DMS 273 (cell line): ENCODE measurements around the gene MPZ.

Experiments used
- DNase-seq: peaks from one replicate; lab custom pipeline; 2025; ENCODE audit not compliant: unreplicated experiment; lab: John Stamatoyannopoulos, UW

Gene MPZ

DNA sequence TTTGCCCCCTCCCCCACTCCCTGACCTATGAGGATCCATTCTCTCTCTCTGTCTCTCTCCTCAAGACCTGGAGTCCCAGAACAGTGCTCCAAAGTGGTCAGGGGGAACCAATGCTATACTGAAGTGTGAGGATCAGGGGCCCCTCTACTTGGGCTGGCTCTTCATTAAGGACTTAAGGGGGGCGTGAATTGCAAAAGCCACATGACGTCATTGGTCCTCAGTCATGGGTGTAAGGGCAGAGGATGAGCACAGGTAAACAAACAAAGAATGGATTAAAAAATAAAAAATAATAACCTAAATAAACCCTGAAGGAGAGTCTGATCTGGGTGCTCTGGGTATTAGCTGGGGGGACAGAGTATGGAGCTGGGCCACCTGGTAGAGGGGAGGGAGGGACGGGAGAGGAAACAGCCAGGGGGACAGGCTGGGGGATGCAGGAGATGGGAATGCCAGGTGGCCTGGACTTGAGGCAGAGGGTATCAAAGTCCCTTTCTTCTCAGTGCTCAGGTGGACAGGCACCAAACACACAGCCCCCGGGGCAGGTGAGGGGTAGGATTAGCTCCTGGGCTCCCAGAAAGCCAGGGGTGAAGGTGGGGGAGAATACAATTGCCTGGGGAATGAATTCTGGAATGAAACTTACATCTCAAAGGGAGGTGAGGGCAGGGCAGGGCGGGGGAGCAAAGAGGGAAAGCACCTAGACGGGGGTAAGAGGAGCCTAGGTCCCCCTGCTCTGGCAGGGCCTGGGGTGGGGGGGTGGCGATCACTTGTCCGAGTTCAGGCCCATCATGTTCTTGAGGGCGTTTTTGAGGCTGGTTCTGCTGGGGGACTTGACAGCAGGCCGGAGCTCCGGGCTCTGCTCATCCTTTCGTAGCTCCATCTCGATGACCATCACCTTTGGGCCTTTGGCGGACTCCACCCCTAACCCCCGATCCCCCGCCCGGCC is 4.6 kb downstream of the MPZ start:
- no peak for DNase-seq

DNA sequence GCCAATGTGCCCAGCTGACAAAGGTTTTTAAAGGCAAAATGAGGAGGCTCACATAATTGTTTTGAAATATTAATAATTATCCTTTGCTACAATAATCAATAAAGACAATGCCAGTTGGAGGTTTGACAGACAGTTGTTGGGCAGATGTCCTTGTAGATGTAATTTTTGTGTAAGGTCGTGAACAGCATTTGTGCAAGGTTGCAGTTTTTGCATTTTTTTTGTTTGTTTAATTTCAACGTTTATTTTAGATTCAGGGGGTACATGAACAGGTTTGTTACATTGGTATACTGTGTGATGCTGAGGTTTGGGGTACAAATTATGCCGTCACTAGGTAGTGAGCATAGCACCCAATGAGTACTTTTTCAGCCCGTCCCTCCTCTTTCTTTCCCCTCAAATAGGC is 9.3 kb downstream of the MPZ start:
- DNase-seq, result no peak

DNA sequence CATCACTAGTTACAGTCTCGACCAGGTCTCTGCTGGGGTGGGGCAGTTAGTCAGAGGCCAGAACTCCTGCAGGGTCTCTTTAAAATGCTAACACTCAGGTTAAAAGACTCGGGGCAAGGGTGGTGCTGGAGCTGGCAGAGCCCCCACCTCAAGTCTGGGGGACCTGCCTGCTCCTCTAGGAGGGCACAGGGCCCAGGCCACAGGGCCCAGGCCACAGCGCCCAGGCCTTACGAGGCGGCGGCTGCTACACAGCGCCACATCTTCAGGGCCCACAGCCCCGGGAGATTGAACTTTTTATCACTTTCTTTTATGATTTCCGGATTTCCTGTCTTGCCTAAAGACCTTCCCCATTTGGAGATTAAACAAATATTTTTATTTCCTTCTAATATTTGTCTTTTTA is 10.4 kb downstream of the MPZ start:
- DNase-seq, result no peak

DNA sequence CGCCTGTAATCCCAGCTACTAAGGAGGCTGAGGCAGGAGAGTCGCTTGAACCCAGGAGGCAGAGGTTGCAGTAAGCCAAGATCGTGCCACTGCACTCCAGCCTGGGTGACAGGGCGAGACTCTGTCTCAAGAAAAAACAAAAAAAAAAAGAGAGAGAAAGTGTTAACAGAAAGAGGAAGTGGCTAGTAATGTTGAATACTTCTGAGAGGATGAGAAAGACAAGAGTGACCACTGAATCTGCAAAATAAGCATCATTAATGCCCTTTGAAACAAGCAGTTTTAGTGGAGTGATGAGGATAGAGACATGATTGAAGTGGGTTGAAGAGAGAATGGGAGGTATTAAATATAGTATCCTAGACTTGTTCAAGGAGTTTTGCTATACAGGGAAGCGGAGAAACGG is 11.7 kb downstream of the MPZ start:
- no peak for DNase-seq

DNA sequence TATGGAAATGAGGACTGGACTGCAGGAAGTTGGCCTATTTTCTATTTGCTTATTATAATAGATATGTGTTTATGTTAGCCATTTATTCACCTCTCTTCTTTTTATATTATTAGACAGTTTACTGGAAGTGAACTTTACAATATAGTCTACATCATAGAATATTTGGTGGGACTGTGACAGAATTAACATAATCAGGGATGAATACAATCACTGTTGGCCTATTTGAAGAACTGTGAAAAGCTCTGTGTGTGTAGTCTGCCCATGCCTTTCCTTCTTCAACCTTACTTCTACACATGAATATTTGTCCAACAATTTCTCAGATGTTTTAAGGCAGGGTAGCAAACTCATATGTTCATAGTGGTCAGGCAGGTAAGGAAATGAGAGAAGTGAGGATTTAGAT is 12.4 kb downstream of the MPZ start:
- DNase-seq, result no peak

DNA sequence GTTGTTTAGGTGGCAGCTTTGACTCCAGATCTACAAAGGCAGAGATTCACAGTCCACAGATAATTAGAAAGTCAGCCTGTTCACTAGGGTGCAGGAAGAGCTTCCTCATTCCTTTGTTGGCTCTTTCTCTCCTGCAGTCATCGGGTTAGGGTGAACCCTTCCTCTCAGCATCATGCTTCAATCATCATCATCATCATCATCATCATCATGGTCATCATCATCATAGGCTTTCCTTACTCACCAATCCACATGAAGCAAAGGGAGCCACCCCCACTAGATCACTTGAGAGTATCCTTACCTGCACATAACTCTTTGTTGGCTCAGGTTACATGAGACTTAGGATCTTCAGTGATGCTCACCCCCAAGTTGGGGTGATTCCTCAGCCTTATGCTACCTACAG is 19.0 kb downstream of the MPZ start:
- no peak for DNase-seq

DNA sequence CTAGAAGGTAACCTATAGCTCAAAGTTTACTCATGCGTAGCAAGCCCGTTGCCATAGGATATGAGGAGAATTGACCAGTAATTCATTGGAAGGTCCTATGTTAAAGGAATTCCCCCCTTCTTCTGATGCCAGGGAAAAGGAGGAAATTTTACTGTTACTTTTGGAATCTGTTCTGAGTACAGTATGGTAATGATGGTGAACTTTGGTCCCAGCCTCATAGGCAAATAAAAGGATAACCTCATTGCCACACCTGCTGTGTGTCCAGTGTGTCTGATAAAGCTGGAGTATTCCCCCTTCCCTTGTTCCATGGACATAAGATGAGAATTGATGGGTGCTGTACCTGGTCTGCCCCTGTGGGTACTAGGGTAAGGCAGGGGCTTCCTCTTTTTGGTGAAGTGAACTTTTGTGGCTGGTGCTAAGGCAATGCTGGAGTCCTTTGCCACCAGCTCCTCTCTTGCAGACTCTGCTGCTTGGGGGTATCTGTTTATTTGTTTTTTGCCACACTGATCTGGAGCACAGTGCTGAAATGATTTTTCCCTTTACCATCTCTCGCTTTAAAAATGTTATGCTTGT is 22.2 kb downstream of the MPZ start:
- DNase-seq, result no peak

DNA sequence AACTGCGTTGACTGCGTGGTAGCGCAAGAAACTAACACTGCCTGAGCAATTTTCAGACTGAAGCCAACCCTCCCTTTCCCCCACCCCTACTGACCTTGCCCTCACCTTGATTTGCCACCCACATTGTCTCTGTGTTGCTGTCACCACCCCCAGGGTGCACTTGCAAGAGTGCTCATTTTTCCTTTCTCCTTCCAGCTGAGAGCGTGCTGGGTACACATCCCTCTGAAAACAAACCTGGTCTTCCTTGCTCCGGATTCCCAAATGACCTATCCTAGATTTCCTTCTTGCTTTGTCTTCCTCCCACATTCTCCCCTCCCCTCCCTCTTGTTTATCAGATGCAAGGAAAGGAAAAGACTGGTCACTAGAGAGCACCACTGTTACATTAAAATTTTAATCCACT is 24.2 kb downstream of the MPZ start:
- no peak for DNase-seq

DNA sequence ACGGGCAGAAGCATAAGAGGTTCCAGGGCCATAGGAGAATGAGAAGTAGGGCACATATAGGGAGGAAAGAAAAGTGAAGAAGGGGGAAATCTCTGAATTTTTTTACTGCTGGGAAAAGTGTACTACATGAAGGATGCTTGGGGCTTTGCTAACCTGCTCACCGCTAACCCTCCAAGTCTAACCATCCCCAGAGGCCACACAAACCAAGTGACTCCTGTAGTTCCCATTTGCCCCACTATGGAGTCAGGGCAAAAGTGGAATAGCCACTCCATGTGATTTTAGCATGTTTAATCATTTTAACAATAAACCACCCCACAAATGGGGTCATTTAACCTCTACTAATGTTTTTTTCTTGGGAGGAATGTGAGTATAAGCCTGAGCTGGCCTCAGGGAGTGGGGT is 24.7 kb downstream of the MPZ start:
- no peak for DNase-seq

DNA sequence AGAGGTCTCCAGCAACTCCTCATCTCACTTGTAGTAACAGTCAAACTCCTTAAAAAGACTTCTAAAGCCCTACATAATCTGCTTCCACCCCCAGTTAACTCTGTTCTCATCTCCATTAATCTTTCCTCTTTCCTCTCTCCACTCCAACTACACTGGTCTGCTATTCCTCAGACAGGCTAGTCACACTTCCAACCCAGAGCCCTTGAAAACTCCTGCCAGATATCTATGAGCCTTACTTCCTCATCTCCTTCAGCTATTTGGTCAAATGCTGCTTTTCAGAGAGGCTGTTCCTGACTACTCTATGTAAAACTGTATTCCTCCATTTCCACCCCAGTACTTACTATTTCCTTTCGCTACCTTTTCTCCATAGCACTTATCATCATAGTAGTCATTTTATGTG is 26.8 kb downstream of the MPZ start:
- DNase-seq, result no peak

DNA sequence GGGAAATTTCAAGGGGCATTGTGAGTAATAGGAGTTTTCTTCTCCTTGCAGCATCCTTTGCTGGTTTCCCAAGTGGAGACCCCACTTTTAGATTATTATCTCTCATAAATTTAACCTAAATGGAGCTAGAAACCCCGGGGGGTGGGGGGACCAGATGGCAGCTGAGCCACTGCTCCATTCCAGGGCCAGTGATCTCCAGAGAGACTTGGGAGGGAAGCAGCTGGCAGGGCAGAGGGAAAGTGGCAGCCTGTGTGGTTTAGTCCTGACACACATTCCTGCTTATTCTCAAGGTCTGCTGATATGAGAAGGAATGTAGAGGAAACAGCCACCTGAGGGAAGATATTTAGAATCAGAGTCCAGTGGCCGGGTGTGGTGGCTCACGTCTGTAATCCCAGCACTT is 34.9 kb downstream of the MPZ start:
- peak; percentile 89 for DNase-seq

DNA sequence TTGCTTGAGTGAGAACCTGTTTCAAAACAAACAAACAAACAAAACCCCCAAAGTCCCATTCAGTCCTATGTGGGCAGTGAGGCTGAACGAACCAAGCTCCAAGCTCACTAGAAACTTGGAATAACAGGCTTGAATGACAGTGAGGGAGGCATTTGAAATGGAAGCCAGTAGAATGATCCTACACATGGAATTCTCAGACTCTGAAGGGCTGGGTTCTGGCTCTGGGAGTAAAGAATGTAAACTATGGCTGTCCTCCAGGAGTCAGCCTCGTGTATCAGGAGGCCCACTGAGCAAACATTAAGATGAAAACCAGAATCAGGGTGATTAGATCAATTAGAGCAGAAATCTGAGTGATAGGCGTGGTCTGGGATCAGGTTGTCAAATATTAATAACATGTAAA is 36.4 kb downstream of the MPZ start:
- DNase-seq, result no peak

DNA sequence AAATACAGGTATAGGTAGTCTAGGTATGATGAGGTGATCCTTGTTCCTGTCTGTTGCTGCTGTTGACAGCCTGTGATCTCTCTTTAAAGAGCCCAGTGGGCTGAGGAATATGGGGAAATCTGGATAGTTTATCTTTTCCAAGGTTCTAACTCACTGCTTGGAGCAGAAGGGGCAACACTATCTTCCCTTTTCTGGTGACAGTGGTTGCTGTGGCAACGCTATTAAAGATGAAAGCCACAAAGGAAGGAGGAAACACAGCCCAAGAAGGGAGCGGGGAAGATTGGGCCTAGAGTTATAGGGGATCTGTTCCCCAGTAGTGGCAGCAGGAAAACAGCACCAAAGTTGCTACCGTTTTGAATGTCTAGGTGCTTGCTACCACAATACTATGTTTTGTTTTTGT is 42.4 kb downstream of the MPZ start:
- peak; percentile 25 for DNase-seq

DNA sequence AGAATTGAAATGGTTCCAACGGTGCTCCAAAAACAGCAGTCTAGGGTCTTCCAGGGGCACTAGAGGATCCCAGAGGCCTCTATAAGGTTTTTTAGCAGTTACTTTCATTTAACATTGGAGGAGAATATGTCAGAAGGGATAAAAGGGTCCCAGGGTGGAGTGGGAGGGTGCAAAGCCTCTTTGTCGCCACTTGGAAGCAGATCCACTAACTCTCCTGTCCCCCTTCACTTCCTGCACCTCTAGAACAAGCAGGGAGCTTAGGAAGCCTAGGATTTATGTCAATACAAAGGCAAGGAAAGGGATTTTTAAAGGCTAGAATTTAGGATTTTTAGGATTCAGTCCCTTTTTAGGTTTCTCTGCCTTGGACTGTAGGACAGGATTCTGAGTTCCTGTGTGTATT is 42.9 kb downstream of the MPZ start:
- DNase-seq, result peak; percentile 9

DNA sequence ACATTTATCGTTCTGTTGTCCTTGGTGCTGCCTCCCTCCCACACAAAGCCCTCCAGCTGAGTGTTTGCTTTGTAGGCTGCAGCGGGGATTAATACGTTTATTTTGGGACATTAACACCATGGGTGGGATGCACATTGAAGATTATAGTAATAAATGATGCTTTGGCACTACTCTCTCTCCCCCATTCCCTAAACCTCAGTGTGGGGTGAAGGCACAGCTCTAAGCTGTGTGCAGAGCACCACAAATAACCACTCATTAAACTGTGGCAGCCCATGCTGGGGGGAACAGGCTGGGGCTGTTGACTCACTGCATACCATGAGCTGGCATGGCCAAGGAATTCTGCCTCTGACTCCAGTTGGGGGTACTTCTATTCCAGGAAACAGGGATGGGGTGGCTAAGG is 43.6 kb downstream of the MPZ start:
- no peak for DNase-seq

DNA sequence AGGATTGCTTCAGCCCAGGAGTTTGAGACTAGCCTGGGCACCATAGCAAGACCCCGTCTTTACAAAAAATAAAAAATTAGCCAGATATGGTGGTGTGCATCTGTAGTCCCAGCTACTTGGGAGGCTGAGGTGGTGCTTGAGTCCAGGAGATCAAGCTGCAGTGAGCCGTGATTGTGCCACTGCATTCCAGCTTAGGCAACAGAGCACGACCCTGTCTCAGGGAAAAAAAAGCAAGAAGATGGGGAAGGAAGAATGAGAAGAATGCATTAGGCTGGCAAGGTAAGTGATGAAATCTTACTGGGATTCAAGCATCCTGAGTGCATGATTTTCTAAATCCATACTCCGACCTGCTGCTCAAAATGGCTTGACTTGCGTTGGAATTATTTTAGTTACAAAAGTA is 44.5 kb downstream of the MPZ start:
- no peak for DNase-seq

DNA sequence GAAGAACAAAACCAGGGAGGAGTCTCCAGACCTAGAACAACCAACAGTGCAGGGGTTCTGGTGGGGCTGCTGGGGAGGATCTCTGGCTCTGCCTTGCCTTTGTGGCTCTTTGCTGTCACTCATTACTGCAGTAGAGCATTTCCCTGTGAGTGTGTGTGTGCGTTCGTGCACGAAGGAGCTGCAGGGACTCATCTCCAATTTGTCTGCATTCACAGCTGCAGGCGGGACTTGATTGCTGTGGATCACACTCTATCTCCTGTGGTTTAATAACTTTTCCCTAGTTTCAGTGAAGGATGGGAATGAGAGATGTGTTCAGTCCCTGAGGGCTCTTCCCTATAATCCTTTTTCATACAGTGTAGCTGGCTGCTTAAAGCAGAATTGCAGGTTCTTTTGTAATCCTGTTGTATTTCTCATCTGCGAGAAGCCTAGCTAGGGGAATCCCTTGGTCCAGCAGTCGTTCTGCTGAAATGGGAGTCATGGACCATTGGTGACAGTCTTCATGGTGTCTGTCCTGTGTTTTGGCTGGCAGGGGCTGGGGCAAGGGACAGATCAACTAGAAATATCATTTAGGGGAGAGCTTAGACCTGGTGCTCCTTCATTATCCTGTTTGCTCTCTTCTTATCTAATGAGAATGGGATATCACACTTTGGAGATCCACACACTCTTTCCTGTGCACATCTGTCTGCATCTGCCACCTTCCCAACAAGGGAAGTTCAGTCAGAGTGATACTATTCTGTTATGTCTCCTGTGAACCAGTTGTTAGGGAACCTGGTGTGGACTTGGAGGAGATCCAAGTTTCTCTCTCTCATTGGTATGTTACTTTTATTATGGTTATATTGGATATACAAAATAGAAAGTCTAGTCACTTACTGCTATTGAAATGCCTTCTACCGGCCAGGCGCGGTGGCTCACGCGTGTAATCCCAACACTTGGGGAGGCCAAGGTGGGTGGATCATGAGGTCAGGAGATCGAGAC is 48.2 kb downstream of the MPZ start:
- peak; percentile 12 for DNase-seq

DNA sequence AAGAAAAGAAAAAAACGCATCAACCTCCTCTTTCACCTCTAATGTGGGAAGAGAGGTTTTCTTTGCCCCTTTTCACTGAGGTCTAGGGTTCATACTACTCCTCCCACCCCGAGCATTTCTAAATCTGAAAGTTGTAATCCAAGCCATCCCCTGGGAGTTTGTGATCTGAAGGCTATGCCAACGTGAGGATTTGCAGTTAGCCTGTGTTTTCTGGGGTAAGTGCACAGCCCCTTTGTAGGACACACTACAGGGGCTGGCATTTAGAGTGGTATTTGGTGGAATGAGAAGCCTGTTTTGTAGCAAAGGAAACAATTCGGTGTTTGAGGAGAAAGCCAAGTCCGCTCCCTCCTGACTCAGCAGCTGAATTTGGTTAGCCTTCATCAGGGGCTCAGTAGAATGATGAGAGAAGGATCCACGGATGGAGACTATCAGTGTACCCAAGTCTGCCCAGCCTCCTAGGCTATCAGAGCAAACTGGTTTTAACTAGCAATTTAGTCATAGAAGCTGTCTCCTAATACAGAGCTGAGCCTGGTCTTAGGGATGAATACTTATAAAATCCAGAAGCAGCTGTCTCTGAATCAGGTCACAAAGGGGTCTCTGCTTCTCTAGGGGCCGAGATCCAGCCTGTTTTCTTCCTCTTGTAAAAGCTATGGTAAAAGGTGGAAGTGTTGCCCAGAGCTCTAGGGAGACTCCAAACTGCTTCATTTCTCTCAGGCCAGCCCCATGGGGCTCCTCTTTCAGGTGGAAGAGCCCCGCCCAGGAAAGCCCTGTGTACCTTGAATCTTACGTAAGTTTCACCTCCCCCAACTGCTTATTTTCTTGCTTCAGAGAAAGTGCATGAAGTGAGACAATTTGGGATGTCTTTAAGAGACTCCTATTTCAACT is 49.1 kb downstream of the MPZ start:
- DNase-seq, result peak; percentile 67

DNA sequence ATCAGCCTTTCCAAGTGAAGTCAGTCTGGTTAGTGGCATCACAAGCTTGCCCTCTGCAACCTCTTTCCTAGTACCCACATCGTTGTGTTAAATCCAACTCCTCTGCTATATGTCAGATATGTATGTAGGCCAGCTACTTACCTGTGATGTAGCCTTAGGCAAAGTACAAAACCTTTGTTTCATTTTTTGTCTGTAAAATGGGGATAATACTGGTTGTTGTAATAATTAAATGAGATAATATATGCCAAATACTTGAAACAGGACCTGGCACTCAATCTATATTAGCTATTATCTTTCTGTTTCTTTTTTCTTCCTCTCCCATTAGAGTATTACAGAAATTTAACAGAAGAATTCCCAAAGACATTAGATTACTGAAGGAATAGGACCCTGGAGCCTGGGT is 50.0 kb downstream of the MPZ start:
- DNase-seq, result no peak

DNA sequence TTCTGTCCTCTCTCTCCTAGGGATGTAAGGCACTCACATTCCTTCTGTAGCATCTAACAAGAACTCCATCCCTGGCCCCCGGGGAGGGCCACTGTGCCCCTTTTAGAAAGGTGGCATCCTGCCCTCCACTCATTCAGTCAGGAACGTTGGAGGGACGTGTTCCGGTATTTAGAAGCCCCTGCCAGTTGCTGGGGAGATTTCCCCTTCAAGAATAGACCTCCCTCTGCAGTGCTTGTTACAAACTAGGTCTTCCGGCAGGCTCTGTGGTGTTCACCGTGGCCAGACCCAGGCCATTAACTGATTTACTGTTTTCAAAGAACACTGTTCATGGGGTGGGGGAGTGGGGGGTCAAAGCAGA is 50.4 kb downstream of the MPZ start:
- DNase-seq, result no peak
